AG04449 (cell line): ENCODE data around the gene DEFB124.

Source experiments
- CTCF ChIA-PET: fragments of 350-600 bp; formaldehyde crosslinking; extraction: SDS; loops from one replicate; lab custom pipeline; 2021; ENCODE audit warnings: antibody characterized with exemption; lab: Yijun Ruan, JAX
- POLR2A ChIA-PET: fragments of 400-600, 350-600 bp; formaldehyde crosslinking; extraction: SDS; loops from one replicate; lab custom pipeline; 2020; ENCODE audit warnings: antibody characterized with exemption, inconsistent platforms; lab: Yijun Ruan, JAX
- DNase-seq: peaks from one replicate; pipeline ENCODE4 v3.0.0-alpha.2; 2010; ENCODE audit warnings: low read depth, low spot score
- H3K4me3 ChIP-seq: 2 replicates; pipeline ENCODE4 v1.5.1; 2011; ENCODE audit warnings: low read depth, mild to moderate bottlenecking, control low read depth, low read length
- CTCF ChIP-seq: IDR thresholded peaks from one replicate; pipeline ENCODE4 v1.5.1; 2011; ENCODE audit warnings: mild to moderate bottlenecking, moderate library complexity, low read length, control low read depth, inconsistent platforms; ENCODE audit not compliant: insufficient read depth; ENCODE audit errors: missing control alignments

DEFB124 gene

GRCh38 chr20:31476643-31477215 lies 1.8 kb upstream of the DEFB124 start:
- CTCF ChIA-PET: interaction anchor here (7.9 kb wide), 1 partner anchor 27 kb away, joined by 41 read pairs; no protein-coding TSS in a partner anchor
- POLR2A ChIA-PET: no interaction called here
- DNase-seq: no peak
- no peak for TF ChIP-seq CTCF
- H3K4me3 ChIP-seq: no peak overlapping the region

- POLR2A ChIA-PET: no interaction called here
- DNase-seq: no peak
- no peak overlapping the region for H3K4me3 ChIP-seq
- TF ChIP-seq CTCF: no peak
- CTCF ChIA-PET: interaction anchor here (7.9 kb wide), 1 partner anchor 27 kb away, joined by 41 read pairs; no protein-coding TSS in a partner anchor
These were observed 1.3 kb upstream of the DEFB124 start for GRCh38 chr20:31476294-31476585.

- no peak for DNase-seq
- H3K4me3 ChIP-seq: no peak overlapping the region
- CTCF ChIA-PET: interaction anchor here (0.9 to 7.9 kb wide), 2 partner anchors 15 to 28 kb away, joined by 3 to 41 read pairs; no protein-coding TSS in a partner anchor
- POLR2A ChIA-PET: no interaction called here
- no peak for TF ChIP-seq CTCF
These were observed 756 bp upstream of the DEFB124 start for GRCh38 chr20:31475472-31476293.

GRCh38 chr20:31474097-31474436 lies 860 bp downstream of the DEFB124 start:
- DNase-seq: no peak
- ChIA-PET CTCF (interaction anchor here (1.1 to 7.9 kb wide), 3 partner anchors 14 to 30 kb away, joined by 3 to 41 read pairs (median 18); no protein-coding TSS in a partner anchor), POLR2A (no interaction called here)
- TF ChIP-seq CTCF: no peak
- H3K4me3 ChIP-seq: no peak overlapping the region

GRCh38 chr20:31473331-31474096 lies 1.4 kb downstream of the DEFB124 start:
- no peak for TF ChIP-seq CTCF
- CTCF ChIA-PET: interaction anchor here (1.0 to 7.9 kb wide), 4 partner anchors 13 to 30 kb away, joined by 3 to 41 read pairs (median 11); no protein-coding TSS in a partner anchor
- H3K4me3 ChIP-seq: no peak overlapping the region
- DNase-seq: no peak
- POLR2A ChIA-PET: no interaction called here
